ENCODE results near the gene VRK2.

Gene VRK2

DNA sequence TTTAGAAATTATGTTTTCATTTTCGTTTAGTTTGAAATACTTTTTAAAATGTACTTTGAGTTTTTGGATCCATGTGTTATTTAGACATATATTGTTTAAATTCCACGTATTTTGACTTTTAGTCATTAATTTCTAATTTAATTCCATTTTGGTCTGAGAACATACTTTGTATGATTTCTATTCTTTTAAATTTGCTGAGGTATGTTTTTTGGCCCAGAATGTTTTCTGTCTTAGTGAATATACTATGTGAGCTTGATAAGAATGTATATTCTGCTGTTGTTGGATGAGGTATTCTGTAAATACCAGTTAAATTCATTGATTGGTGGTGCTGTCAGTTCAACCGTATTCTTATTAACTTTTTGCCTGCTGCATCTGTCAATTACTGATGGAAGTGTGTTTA, 26.4 kb downstream of the VRK2 start:
- TF ChIP-seq POLR2AphosphoS5 (IDR thresholded peaks at IDR 0.05; ENCODE audit: low read depth, low read length) (no peak), FOXP2 (optimal IDR thresholded peaks at IDR 0.05; ENCODE audit: borderline replicate concordance, extremely low read depth, extremely low read length, insufficient read depth) (no peak), SIN3A (IDR thresholded peaks at IDR 0.05; ENCODE audit: borderline replicate concordance, insufficient read depth, low read length) (no peak), TAF1 (IDR thresholded peaks at IDR 0.05; ENCODE audit: borderline replicate concordance, insufficient read depth, low read length) (no peak)
- TF ChIP-seq, protein P1, sequence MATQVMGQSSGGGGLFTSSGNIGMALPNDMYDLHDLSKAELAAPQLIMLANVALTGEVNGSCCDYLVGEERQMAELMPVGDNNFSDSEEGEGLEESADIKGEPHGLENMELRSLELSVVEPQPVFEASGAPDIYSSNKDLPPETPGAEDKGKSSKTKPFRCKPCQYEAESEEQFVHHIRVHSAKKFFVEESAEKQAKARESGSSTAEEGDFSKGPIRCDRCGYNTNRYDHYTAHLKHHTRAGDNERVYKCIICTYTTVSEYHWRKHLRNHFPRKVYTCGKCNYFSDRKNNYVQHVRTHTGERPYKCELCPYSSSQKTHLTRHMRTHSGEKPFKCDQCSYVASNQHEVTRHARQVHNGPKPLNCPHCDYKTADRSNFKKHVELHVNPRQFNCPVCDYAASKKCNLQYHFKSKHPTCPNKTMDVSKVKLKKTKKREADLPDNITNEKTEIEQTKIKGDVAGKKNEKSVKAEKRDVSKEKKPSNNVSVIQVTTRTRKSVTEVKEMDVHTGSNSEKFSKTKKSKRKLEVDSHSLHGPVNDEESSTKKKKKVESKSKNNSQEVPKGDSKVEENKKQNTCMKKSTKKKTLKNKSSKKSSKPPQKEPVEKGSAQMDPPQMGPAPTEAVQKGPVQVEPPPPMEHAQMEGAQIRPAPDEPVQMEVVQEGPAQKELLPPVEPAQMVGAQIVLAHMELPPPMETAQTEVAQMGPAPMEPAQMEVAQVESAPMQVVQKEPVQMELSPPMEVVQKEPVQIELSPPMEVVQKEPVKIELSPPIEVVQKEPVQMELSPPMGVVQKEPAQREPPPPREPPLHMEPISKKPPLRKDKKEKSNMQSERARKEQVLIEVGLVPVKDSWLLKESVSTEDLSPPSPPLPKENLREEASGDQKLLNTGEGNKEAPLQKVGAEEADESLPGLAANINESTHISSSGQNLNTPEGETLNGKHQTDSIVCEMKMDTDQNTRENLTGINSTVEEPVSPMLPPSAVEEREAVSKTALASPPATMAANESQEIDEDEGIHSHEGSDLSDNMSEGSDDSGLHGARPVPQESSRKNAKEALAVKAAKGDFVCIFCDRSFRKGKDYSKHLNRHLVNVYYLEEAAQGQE (IDR thresholded peaks at IDR 0.05; ENCODE audit: insufficient read depth in 1 of 2, low read depth in 2 of 2, low read length in 2 of 2), result no peak

DNA sequence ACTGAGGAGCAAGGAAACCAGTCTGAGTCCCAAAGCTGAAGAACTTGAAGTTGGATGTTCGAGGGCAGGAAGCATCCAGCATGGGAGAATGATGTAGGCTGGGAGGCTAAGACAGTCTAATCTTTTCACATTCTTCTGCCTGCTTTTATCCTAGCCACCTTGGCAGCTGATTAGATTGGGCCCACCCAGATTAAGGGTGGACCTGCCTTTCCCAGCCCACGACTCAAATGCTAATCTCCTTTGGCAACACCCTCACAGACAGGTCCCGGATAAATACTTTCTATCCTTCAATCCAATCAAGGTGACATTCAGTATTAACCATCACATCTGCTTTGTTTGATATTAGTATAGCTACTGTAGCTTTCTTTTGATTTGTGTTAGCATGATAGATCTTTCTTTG, 27.1 kb downstream of the VRK2 start:
- no peak for TF ChIP-seq POLR2AphosphoS5 (IDR thresholded peaks at IDR 0.05; ENCODE audit: low read depth, low read length)

DNA sequence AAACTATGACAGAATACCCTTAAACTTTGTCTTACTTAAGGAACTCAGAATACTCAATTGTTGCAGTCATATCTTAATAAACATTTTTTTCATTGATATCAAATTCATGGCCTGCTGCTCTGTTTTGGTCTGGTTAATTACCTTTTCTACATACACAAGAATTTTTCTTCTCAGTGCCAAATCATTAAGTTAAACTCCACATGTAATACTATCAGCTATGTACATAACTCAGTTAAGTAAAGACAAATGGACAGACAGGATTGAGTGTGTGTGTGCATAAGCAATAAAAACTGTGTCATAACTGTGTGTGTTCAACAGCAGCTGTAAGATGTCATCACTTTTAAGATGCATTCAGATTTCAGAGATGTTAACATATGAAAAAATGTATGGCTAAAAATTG, 34.4 kb downstream of the VRK2 start:
- no peak for TF ChIP-seq POLR2AphosphoS5 (IDR thresholded peaks at IDR 0.05; ENCODE audit: low read depth, low read length)
- no peak for TF ChIP-seq FOXP2 (optimal IDR thresholded peaks at IDR 0.05; ENCODE audit: borderline replicate concordance, extremely low read depth, extremely low read length, insufficient read depth)

GRCh38 chr2:58089081-58089480, 42.5 kb downstream of the VRK2 start:
- TF ChIP-seq, protein P1 (IDR thresholded peaks at IDR 0.05; ENCODE audit: insufficient read depth in 1 of 2, low read depth in 2 of 2, low read length in 2 of 2), result no peak
- no peak for TF ChIP-seq POLR2AphosphoS5 (IDR thresholded peaks at IDR 0.05; ENCODE audit: low read depth, low read length)
- TF ChIP-seq FOXP2 (optimal IDR thresholded peaks at IDR 0.05; ENCODE audit: borderline replicate concordance, extremely low read depth, extremely low read length, insufficient read depth), result no peak
- no peak for TF ChIP-seq TAF1 (IDR thresholded peaks at IDR 0.05; ENCODE audit: borderline replicate concordance, insufficient read depth, low read length)
- no peak for TF ChIP-seq SIN3A (IDR thresholded peaks at IDR 0.05; ENCODE audit: borderline replicate concordance, insufficient read depth, low read length)

DNA sequence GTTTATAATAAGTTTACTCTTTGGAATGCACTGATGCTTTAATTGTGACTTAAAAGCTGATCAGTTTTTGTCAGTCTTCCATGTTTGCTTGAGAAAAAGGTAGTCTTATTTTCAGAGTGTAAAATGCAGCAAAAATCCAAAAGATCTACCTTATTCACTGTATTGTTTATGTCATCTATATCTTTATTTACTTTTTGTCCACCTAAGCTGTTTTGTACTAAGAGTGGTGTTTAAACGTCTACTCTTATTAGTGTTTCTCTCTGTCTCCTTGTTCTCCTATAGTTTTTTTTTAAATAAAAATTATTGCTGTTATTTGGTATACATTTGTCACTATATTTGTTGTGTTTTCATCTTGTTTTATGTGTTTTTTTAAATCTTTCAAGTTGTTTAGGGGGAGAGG, 50.4 kb downstream of the VRK2 start:
- TF ChIP-seq POLR2AphosphoS5 (IDR thresholded peaks at IDR 0.05; ENCODE audit: low read depth, low read length) (no peak), SIN3A (IDR thresholded peaks at IDR 0.05; ENCODE audit: borderline replicate concordance, insufficient read depth, low read length) (no peak), TAF1 (IDR thresholded peaks at IDR 0.05; ENCODE audit: borderline replicate concordance, insufficient read depth, low read length) (no peak), FOXP2 (optimal IDR thresholded peaks at IDR 0.05; ENCODE audit: borderline replicate concordance, extremely low read depth, extremely low read length, insufficient read depth) (no peak)
- TF ChIP-seq, protein P1 (IDR thresholded peaks at IDR 0.05; ENCODE audit: insufficient read depth in 1 of 2, low read depth in 2 of 2, low read length in 2 of 2), result no peak

GRCh38 chr2:58098254-58099095, 51.9 kb downstream of the VRK2 start:
- TF ChIP-seq SIN3A (IDR thresholded peaks at IDR 0.05; ENCODE audit: borderline replicate concordance, insufficient read depth, low read length), result no peak

All from PFSK-1 (cell line).